Activated CD4-positive, CD25-positive, alpha-beta regulatory T cell (primary cell): ENCODE data around the gene YDJC.
"Not testable (repeated sequence)": the region's sequence is repeated elsewhere in the genome, so short reads cannot be mapped to it uniquely, and the experiment has no call there.

Source experiments
- DNase-seq, 4 experiments: peaks; one replicate each; lab custom pipeline; 2025; lab: John Stamatoyannopoulos, UW

YDJC gene

GRCh38 chr22:21606775-21607174 is 23.0 kb downstream of the YDJC start:
- no peak for DNase-seq

DNA sequence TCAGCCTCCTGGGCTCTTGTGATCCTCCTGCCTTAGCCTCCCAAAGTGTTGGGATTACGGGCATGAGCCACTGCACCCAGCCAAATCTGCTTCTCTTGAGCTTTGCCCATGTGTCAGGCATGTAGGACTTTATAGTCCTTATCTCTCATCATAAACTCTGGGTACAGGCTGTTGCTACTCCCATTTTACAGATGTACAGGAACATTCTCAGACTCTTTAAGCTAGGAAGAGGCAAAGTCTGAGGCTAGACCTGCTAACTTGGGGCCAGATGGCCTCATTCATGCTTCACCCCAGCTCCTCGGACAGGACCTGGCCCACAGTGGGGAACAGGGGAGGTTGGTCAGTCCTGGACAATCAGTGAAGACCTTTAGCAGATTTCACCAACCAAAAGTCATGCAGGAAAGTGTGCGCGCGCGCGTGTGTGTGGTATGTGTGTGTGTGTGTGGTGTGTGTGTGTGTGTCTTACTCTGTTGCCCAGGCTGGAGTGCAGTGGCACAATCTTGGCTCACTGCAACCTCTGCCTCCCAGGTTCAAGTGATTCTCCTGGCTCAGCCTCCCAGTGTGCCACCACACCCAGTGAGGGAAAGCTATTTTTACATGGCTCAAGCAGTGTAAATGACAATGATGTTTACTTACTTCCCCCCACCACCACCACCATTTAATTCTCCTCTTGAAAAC is 23.8 kb downstream of the YDJC start:
- no peak for DNase-seq

DNA sequence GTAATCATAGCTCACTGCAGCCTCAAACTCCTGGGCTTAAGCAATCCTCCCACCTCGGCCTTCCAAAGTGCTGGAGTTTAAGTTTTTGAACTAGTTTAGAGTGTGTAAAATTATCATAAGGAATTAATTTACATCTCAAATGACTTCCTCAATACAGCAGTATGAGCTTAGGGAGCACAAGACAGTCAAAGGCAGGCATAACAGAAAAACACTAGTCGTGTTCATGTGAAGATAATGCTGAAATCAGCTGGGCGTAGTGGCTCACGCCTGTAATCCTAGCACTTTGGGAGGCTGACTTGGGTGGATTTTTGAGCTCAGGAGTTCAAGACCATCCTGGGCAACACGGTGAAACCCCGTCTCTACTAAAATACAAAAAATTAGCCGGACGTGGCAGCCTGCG is 25.8 kb downstream of the YDJC start:
- DNase-seq, result no peak

GRCh38 chr22:21602579-21602978 is 27.2 kb downstream of the YDJC start:
- DNase-seq, result no peak

GRCh38 chr22:21599053-21599893 is 30.5 kb downstream of the YDJC start:
- no peak for DNase-seq

DNA sequence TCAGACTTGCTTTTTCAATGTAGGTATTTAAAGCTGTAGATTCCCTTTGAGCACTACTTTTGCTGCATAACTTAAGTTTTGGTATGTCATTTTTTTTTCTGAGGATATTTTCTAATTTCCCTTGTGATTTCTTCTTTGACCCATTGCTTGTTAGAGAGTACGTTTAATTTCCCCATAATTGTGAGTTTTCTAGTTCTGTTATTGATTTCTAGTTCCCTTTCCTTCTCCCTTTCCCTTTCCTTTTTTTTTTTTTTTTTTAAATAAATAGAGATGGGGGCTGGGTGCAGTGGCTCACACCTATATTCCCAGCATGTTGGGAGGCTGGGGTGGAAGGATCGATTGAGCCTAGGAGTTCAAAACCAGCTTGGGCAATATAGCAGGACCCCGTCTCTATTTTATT is 31.5 kb downstream of the YDJC start:
- DNase-seq, result no peak

DNA sequence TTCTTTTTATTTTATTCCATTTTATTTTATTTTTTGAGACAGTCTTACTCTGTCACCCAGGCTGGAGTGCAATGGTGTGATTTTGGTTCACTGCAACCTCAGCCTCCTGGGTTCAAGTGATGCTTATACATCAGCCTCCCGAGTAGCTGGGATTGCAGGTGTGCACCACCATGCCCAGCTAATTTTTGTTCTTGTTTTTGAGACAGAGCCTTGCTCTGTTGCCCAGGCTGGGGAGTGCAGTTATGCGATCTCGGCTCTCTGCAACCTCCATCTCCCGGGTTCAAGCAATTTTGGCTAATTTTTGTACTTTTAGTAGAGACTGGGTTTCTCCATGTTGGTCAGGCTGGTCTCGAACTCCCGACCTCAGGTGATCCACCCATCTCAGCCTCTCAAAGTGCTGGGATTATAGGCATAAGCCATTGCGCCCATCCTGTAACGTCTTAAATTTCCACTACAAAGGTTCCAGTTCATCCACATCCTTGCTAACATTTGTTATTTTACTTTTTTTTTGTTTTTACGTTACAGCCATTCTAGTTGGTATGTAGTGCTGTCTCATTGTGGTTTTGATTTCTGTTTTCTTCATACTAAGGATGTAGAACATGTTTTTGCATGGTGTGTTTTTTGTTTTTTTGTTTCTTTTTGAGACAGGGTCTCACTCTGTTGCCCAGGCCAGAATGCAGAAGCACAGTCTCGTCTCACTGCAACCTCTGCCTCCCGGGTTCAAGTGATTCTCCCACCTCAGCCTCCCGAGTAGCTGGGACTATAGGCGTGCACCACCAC is 33.3 kb downstream of the YDJC start:
- DNase-seq, result not testable (repeated sequence)

DNA sequence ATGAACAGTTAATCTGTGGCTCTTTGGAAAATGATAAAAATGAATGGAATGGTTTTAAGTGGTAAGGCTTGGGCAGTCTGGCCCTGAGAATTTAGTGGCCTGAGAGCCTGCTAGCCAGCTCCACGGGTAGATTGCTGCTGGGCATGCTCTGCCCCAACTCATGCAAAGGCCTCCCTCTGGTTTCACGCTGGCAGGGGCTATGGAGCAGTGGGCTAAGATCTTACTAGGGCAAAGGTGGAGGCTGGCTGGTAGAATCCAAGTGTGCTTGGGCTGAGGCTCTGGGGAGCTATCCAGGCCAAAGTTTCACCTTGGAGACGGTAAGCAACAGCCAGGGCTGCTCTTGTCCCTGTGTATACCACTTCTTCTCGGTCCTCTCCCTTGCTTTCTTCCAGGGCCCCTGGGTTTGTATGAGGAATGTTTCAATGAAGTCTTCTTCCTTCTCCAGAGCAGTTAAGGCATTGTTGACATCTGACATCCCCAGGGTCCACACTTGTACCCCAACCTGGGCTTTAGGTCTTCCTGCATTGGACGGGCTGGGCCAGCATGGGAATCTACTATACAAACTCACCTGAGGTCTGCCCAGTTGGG is 34.9 kb downstream of the YDJC start:
- DNase-seq, result no peak

- no peak for DNase-seq
Observed at GRCh38 chr22:21593406-21594232, 36.2 kb downstream of the YDJC start.

DNA sequence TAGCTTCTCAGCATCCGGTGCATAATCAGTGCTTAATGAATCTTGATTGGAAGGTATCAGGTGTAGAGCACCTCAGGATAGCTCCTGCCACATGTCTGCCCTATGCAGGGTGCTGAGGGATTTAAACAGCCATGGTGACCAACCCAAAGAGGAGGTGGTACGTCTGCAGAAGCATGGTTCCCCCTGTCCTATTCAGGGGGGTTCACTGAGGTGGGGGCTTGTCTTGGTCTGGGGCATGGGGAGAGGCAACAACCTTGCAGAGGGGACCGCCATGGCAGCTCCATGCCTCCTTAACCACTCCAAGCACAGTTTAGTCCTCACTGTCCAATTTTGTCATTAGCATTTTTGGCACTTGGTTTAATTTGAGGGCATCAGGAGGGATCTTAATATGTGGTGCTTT is 37.4 kb downstream of the YDJC start:
- DNase-seq, result no peak

DNA sequence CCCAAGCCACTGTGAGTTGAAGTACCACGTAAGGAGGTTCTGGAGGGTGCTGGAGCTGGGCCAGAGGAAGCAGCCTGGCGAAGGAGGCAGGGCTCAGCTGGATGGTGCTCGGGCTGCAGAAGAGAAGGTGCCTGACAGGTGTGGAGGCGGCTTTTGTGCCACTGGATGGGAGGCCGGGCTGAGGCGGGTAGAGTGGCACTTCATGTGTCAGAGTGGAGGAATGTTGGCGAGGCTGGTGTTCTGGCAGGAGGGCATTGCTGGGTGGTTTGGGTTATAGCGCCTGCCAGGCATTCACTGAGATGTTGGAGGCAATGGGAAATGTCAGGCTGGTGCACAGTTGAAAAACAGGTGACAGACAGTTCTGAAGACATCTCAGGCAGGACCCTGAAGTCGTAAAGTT is 38.1 kb downstream of the YDJC start:
- DNase-seq, result no peak

DNA sequence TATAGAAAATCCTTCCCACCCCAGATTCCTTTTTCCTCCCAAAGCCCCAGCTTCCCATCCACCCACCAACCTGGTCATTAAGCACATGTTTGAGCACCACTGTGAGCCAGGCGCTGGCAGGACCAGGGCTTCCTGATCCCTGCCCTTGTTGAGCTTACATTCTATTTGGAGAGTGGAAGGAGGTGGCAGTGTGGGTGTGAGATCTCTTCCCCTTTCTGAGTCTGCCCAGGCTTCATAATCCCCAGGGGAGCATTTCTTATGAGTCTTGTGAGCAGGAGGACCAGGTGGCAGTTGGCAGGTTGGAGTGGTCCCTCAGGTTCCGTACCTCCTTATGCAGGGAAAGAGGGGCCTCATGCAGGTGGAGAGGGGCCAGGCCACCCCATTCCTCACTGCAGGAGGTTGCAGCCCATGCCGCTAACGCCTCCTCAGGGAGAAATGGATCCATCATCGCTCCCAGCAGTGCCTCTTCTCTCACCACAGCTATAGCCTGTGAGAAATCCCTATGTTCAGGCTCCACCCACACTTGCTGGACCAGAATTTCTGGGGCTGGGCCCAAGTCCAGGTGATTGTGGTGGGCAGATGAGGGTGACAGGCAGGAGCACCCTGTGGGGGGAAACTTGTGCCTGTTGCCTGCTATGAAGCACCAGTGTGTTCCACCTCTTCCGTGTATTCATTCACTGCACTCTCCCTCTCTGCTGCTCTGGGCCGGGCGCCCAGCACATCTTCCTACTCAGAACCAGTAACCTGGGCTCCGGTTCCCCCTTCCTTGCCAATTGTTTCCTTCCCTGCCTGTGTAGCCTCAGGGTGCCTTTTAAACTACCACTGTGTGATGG is 38.8 kb downstream of the YDJC start:
- DNase-seq, result no peak

- no peak for DNase-seq
Observed at GRCh38 chr22:21589396-21589795, 40.4 kb downstream of the YDJC start.

GRCh38 chr22:21587803-21588611 is 41.8 kb downstream of the YDJC start:
- no peak for DNase-seq

- DNase-seq, result no peak
Observed at GRCh38 chr22:21585389-21585788, 44.4 kb downstream of the YDJC start.

DNA sequence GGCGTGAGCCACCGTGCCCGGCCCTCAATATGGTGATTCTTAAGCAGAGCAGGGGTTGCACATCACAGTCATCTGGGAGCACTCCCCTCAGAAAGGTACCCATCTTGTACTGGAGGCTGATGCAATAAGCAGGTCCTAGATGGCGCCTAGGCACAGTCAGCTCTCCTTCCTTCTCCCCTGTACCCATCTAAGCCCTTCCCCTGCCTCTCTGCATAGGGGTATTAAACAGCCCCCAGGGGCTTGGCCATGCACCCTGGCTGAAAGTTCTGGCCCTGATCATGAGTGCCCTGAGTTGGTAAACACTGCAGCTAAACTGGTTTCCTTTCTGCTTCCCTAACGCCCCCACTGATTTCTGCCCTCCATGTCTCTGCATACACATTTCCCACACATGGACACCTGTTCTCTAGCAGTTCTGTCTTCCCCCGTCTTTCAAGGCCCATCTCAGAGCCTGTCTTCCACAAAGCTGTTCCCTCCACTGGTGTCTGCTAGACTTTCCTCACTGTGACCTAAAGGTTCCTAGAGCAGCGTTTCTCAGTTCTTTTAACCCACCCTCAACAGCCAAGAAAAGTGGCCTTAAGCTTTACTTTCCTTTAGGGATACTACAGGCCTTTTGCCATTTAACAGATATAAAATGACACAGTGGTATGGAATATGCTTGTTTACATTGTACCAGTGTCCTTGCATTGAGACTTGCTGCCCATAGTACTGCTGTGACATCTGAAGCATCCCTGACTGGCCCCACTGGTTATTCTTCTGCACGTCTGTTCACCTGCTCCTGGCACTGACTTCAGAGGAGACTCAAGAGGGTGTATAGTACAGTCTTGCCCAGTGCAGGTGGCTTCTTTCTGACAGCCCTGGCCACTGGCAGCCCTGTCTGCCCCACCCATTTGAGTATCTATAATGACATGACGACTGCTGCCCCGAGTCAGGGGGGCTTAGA is 46.8 kb downstream of the YDJC start:
- DNase-seq, result no peak

DNA sequence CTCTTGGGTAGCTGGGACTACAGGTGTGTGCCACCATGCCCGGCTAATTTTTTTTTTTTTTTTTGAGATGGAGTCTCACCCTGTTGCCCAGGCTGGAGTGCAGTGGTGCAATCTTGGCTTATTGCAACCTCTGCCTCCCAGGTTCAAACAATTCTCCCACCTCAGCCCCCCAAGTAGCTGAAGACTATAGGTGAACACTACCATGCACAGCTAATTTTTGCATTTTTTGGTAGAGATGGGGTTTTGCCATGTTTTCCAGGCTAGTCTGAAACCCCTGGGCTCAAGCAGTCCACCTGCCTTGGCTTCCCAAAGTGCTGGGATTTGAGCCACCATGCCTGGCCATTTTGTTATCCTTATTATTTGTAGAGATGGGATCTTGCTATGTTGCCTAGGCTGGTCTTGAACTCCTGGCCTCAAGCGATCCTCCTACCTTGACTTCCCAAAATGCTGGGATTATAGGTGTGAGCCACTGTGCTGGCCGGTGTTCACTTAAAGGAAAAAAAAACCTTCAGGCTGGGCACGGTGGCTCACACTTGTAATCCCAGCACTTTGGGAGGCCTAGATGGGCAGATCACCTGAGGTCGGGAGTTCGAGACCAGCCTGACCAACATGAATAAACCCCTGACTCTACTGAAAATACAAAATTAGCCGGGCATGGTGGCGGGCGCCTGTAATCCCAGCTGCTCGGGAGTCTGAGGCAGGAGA is 48.7 kb downstream of the YDJC start:
- DNase-seq, result not testable (repeated sequence)

DNA sequence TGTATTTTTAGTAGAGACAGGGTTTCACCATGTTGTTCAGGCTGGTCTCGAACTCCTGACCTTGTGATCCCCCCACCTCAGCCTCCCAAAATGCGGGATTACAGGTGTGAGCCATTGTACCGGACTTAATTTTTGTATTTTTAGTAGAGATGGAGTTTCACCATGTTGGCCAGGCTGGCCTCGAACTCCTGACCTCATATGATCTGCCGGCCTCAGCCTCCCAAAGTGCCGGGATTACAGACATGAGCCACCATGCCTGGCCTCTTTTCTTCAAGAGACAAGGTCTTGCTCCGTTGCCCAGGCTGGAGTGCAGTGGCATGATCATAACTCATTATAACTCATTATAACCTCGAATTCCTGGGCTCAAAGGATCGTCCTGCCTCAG is 49.2 kb downstream of the YDJC start:
- DNase-seq, result not testable (repeated sequence)
